Measurements from ENCODE around the gene PTPN11.

- TF ChIP-seq EZH2 (IDR thresholded peaks at IDR 0.05): no peak
- TF ChIP-seq ZNF274 (IDR thresholded peaks at IDR 0.05; ENCODE audit: low read depth, low read length): no peak
- no peak for TF ChIP-seq CTCF (IDR thresholded peaks at IDR 0.05 in 2 of 3, conservative IDR thresholded peaks at IDR 0.05 in 1 of 3; ENCODE audit: borderline replicate concordance in 1 of 3, insufficient read depth in 1 of 3, low read depth in 2 of 3, low read length in 2 of 3)
- no peak for TF ChIP-seq MAX (IDR thresholded peaks at IDR 0.05)
- no peak for TF ChIP-seq POLR2AphosphoS5 (IDR thresholded peaks at IDR 0.05; ENCODE audit: low read depth, low read length)
- TF ChIP-seq POLR2A (IDR thresholded peaks at IDR 0.05; ENCODE audit: borderline replicate concordance, extremely low read depth, insufficient read depth, insufficient read length): no peak
- TF ChIP-seq YY1 (IDR thresholded peaks at IDR 0.05; ENCODE audit: extremely low read depth, insufficient replicate concordance, low read depth, low read length): no peak
- TF ChIP-seq, protein P1, sequence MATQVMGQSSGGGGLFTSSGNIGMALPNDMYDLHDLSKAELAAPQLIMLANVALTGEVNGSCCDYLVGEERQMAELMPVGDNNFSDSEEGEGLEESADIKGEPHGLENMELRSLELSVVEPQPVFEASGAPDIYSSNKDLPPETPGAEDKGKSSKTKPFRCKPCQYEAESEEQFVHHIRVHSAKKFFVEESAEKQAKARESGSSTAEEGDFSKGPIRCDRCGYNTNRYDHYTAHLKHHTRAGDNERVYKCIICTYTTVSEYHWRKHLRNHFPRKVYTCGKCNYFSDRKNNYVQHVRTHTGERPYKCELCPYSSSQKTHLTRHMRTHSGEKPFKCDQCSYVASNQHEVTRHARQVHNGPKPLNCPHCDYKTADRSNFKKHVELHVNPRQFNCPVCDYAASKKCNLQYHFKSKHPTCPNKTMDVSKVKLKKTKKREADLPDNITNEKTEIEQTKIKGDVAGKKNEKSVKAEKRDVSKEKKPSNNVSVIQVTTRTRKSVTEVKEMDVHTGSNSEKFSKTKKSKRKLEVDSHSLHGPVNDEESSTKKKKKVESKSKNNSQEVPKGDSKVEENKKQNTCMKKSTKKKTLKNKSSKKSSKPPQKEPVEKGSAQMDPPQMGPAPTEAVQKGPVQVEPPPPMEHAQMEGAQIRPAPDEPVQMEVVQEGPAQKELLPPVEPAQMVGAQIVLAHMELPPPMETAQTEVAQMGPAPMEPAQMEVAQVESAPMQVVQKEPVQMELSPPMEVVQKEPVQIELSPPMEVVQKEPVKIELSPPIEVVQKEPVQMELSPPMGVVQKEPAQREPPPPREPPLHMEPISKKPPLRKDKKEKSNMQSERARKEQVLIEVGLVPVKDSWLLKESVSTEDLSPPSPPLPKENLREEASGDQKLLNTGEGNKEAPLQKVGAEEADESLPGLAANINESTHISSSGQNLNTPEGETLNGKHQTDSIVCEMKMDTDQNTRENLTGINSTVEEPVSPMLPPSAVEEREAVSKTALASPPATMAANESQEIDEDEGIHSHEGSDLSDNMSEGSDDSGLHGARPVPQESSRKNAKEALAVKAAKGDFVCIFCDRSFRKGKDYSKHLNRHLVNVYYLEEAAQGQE (IDR thresholded peaks at IDR 0.05; ENCODE audit: low read depth): no peak
- TF ChIP-seq CEBPB (IDR thresholded peaks at IDR 0.05; ENCODE audit: low read depth): no peak
- TF ChIP-seq RAD21 (IDR thresholded peaks at IDR 0.05; ENCODE audit: low read depth): no peak
These were observed 121.3 kb downstream of the PTPN11 start for GRCh38 chr12:112540021-112540420.

All from HCT116 (cell line).